Astrocyte (in vitro differentiated cells and primary cell): Measurements from ENCODE around the gene DNAJC13. TPM values are rescaled to one million over a fixed set of nuclear protein-coding genes. Genes with fewer than 3 reads are reported as not detected.
"Not testable (repeated sequence)": the region's sequence is repeated elsewhere in the genome, so short reads cannot be mapped to it uniquely, and the experiment has no call there.

ENCODE experiments used
- DNase-seq: peaks from one replicate; pipeline ENCODE4 v3.0.0-alpha.2; 2010; ENCODE audit warnings: low read depth
- FAIRE-seq: peaks from 2 replicates; lab custom pipeline; 2011; peaks lifted over from hg19 to GRCh38; lab: Jason Lieb, UNC
- H2AFZ ChIP-seq: 2 replicates; pipeline ENCODE4 v1.6.0; 2012; ENCODE audit warnings: low read depth, low read length, inconsistent platforms
- H3K27ac ChIP-seq: 2 replicates; pipeline ENCODE4 v1.5.1; 2011; ENCODE audit warnings: low read depth, low read length, inconsistent platforms
- H3K27me3 ChIP-seq: 2 replicates; pipeline ENCODE4 v1.6.0; 2011; ENCODE audit warnings: low read length, inconsistent platforms; ENCODE audit not compliant: insufficient read depth
- H3K36me3 ChIP-seq: 2 replicates; pipeline ENCODE4 v1.5.1; 2011; ENCODE audit warnings: low read length, inconsistent platforms; ENCODE audit not compliant: insufficient read depth
- H3K4me1 ChIP-seq: 2 replicates; pipeline ENCODE4 v1.5.1; 2011; ENCODE audit warnings: low read length, inconsistent platforms; ENCODE audit not compliant: insufficient read depth
- H3K4me2 ChIP-seq: 2 replicates; pipeline ENCODE4 v1.6.0; 2012; ENCODE audit warnings: low read length, inconsistent platforms
- H3K4me3 ChIP-seq: 2 replicates; pipeline ENCODE4 v1.5.1; 2011; ENCODE audit warnings: low read depth, mild to moderate bottlenecking, low read length, inconsistent platforms; ENCODE audit not compliant: insufficient read depth
- H3K79me2 ChIP-seq: 2 replicates; pipeline ENCODE4 v1.6.0; 2012; ENCODE audit warnings: mild to moderate bottlenecking, low read length, inconsistent platforms; ENCODE audit not compliant: insufficient read depth
- H3K9ac ChIP-seq: 2 replicates; pipeline ENCODE4 v1.6.0; 2012; ENCODE audit warnings: mild to moderate bottlenecking, low read length, inconsistent platforms
- H3K9me3 ChIP-seq: 2 replicates; pipeline ENCODE4 v1.5.1; 2012; ENCODE audit warnings: low read depth, mild to moderate bottlenecking, low read length, inconsistent platforms; ENCODE audit not compliant: insufficient read depth
- H4K20me1 ChIP-seq: 2 replicates; pipeline ENCODE4 v1.6.0; 2012; ENCODE audit warnings: low read length, inconsistent platforms; ENCODE audit not compliant: insufficient read depth
- H3K27ac Mint-ChIP-seq: one replicate; pipeline ENCODE4 v1.8.0; 2021; ENCODE audit warnings: mild to moderate bottlenecking, mixed read lengths; ENCODE audit not compliant: unreplicated experiment
- H3K27me3 Mint-ChIP-seq: one replicate; pipeline ENCODE4 v1.8.0; 2021; ENCODE audit warnings: low read depth, mixed read lengths; ENCODE audit not compliant: unreplicated experiment
- H3K36me3 Mint-ChIP-seq: one replicate; pipeline ENCODE4 v1.8.0; 2021; ENCODE audit warnings: low read depth, mixed read lengths; ENCODE audit not compliant: unreplicated experiment
- H3K4me1 Mint-ChIP-seq: one replicate; pipeline ENCODE4 v1.8.0; 2021; ENCODE audit warnings: low read depth, mixed read lengths; ENCODE audit not compliant: unreplicated experiment
- H3K4me3 Mint-ChIP-seq: one replicate; pipeline ENCODE4 v1.8.0; 2021; ENCODE audit warnings: mild to moderate bottlenecking, moderate library complexity, mixed read lengths; ENCODE audit not compliant: unreplicated experiment
- H3K9me3 Mint-ChIP-seq: one replicate; pipeline ENCODE4 v1.8.0; 2021; ENCODE audit warnings: mild to moderate bottlenecking, mixed read lengths; ENCODE audit not compliant: unreplicated experiment
- EZH2 ChIP-seq: IDR thresholded peaks from 2 replicates; pipeline ENCODE4 v1.6.1; 2012; ENCODE audit warnings: mild to moderate bottlenecking, low read length, inconsistent platforms; ENCODE audit not compliant: insufficient read depth
- total RNA-seq: library from RNA; stranded (reverse); gene quantifications from 2 replicates; pipeline ENCODE4 v1.2.1, GENCODE V29; 2021
- TF ChIP-seq, protein P1 (sequence below): IDR thresholded peaks from 2 replicates; pipeline ENCODE4 v1.5.1; 2011; ENCODE audit warnings: low read depth, mild to moderate bottlenecking, inconsistent platforms, low read length, moderate library complexity; ENCODE audit not compliant: insufficient read depth

Gene DNAJC13
- total RNA-seq, 1 donor from 2014 or later, result 38.5 TPM

DNA sequence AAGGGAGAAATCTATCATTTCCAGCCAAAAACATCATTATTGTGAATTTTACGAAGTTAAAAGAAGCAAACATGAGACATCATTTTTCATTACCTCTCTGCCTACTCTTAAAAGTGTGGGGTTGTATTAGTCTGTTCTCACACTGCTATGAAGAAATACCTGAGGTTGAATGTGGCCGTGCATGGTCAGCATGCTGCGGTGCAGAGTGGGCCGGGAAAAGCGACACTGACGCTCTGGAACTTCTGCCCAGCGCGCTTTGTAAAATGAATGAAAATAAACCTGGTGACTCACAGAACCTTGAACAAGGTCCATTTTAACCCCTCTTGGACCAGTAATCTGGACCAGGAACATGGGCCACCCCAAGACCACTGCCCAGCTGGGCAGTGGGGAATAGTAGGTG lies 31.0 kb upstream of the DNAJC13 start:
- Histone ChIP-seq H3K4me3 (no peak overlapping the region), H2AFZ (no peak overlapping the region), H4K20me1 (no peaks in the 10 kb centered on the region), H3K4me2 (no peak overlapping the region), H3K27me3 (peaks cover 5% of the 10 kb centered on the region), H3K9ac (no peak overlapping the region), H3K9me3 (no peaks in the 10 kb centered on the region), H3K4me1 (no peaks in the 10 kb centered on the region), H3K79me2 (no peaks in the 10 kb centered on the region), H3K36me3 (no peaks in the 10 kb centered on the region), H3K27ac (no peak overlapping the region)
- Mint-ChIP-seq H3K4me1 (peaks cover 3% of the 10 kb centered on the region), H3K27ac (no peak overlapping the region), H3K27me3 (no peaks in the 10 kb centered on the region), H3K36me3 (no peaks in the 10 kb centered on the region), H3K4me3 (no peak overlapping the region), H3K9me3 (peaks cover 3% of the 10 kb centered on the region)
- peak; percentile 34 for DNase-seq
- TF ChIP-seq EZH2, result no peak
- TF ChIP-seq, protein P1, sequence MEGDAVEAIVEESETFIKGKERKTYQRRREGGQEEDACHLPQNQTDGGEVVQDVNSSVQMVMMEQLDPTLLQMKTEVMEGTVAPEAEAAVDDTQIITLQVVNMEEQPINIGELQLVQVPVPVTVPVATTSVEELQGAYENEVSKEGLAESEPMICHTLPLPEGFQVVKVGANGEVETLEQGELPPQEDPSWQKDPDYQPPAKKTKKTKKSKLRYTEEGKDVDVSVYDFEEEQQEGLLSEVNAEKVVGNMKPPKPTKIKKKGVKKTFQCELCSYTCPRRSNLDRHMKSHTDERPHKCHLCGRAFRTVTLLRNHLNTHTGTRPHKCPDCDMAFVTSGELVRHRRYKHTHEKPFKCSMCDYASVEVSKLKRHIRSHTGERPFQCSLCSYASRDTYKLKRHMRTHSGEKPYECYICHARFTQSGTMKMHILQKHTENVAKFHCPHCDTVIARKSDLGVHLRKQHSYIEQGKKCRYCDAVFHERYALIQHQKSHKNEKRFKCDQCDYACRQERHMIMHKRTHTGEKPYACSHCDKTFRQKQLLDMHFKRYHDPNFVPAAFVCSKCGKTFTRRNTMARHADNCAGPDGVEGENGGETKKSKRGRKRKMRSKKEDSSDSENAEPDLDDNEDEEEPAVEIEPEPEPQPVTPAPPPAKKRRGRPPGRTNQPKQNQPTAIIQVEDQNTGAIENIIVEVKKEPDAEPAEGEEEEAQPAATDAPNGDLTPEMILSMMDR, result no peak
- FAIRE-seq, result no peak

DNA sequence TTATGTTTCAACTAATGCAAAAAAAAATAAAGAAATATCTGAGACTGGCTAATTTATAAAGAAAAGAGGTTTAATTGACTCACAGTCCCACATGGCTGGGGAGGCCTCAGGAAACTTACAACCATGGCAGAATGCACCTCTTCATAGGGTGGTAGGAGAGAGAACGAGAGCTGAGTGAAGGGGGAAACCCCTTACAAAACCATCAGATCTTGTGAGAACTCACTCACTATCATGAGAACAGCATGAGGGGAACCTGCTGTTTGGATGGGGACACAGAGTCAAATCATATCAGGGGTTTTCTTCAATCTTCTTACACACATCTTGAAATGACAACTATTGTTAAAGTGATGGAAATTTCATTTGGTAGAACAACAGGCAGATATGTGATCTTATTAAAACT lies 24.6 kb upstream of the DNAJC13 start:
- not testable (repeated sequence) for H3K27ac Mint-ChIP-seq, H3K27ac ChIP-seq, H3K36me3 Mint-ChIP-seq, FAIRE-seq, H3K4me3 Mint-ChIP-seq, H3K27me3 ChIP-seq, H3K9ac ChIP-seq, H3K4me1 Mint-ChIP-seq, DNase-seq, H3K4me3 ChIP-seq, H3K9me3 ChIP-seq, H4K20me1 ChIP-seq, H3K4me2 ChIP-seq, H3K79me2 ChIP-seq, H3K4me1 ChIP-seq, H2AFZ ChIP-seq, H3K27me3 Mint-ChIP-seq, H3K36me3 ChIP-seq, H3K9me3 Mint-ChIP-seq

DNA sequence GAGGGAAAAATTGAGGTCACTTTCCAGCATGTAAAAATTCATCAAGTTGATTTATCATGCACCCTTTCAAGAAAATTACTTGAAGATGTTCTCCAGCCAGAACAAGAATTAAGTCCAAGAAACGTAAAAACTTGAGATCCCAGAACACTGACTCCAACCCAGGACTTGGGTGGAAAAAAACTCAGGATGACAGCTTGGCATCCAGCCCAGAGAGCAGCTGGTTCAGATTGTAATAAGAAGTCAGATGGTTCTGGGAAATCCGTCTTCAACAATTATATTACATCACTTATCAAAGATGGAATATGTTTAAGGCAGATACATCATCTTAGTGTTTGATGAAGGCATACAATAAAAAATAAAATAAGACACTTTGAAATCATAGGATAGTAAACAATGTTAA lies 23.0 kb upstream of the DNAJC13 start:
- H3K9me3 Mint-ChIP-seq, result peaks cover 6% of the 10 kb centered on the region
- H3K9ac ChIP-seq, result no peak overlapping the region
- H3K27me3 ChIP-seq, result no peaks in the 10 kb centered on the region
- no peaks in the 10 kb centered on the region for H3K9me3 ChIP-seq
- H3K4me3 Mint-ChIP-seq, result no peak overlapping the region
- no peaks in the 10 kb centered on the region for H3K4me1 Mint-ChIP-seq
- peak; percentile 59 for DNase-seq
- no peak overlapping the region for H2AFZ ChIP-seq
- H3K4me1 ChIP-seq, result no peaks in the 10 kb centered on the region
- H3K4me2 ChIP-seq, result no peak overlapping the region
- no peaks in the 10 kb centered on the region for H3K36me3 ChIP-seq
- no peak for FAIRE-seq
- H3K27me3 Mint-ChIP-seq, result no peaks in the 10 kb centered on the region
- no peak for TF ChIP-seq EZH2
- TF ChIP-seq, protein P1, result no peak
- no peaks in the 10 kb centered on the region for H4K20me1 ChIP-seq
- H3K27ac ChIP-seq, result no peak overlapping the region
- H3K36me3 Mint-ChIP-seq, result no peaks in the 10 kb centered on the region
- H3K79me2 ChIP-seq, result no peaks in the 10 kb centered on the region
- no peak overlapping the region for H3K4me3 ChIP-seq
- no peak overlapping the region for H3K27ac Mint-ChIP-seq
